Ishikawa (cell line): ENCODE data around the gene KRTAP10-1.

Source experiments
- CEBPB ChIP-seq: IDR thresholded peaks from 2 replicates; pipeline ENCODE4 v1.6.1; 2012
- EP300 ChIP-seq: IDR thresholded peaks from 2 replicates; pipeline ENCODE4 v1.6.1; 2012; ENCODE audit warnings: borderline replicate concordance
- NFIC ChIP-seq: IDR thresholded peaks from 2 replicates; pipeline ENCODE4 v1.6.1; 2012
- TAF1 ChIP-seq: IDR thresholded peaks from 2 replicates; pipeline ENCODE4 v1.6.1; 2012; ENCODE audit warnings: low read depth, mild to moderate bottlenecking

- TF ChIP-seq CEBPB (no peak), NFIC (no peak), TAF1 (no peak), EP300 (no peak)
These were observed 41.2 kb upstream of the KRTAP10-1 start for GRCh38 chr21:44581158-44581557.
